Common myeloid progenitor, CD34-positive (primary cell): ENCODE data around the gene HOXA9.

Experiments used
- CTCF ChIA-PET: fragments of 350-600 bp; sonication (Branson Sonifier 250); formaldehyde crosslinking; loops from one replicate; lab custom pipeline; 2021; ENCODE audit warnings: antibody characterized with exemption; lab: Charles Lee
- POLR2A ChIA-PET: fragments of 350-600 bp; sonication (Branson Sonifier 250); formaldehyde crosslinking; loops from one replicate; lab custom pipeline; 2021; ENCODE audit warnings: antibody characterized with exemption; lab: Charles Lee
- DNase-seq, 3 donors: peaks; one replicate each; pipeline versions ENCODE4 v3.0.0 to v3.0.0-alpha.2; 2013
- H3K27ac ChIP-seq, 2 experiments: 1 replicate in 1 of 2; 2 replicates in 1 of 2; pipeline ENCODE4 v1.7.0; 2013; ENCODE audit warnings: inconsistent platforms in 2 of 2, low read length in 2 of 2, mild to moderate bottlenecking in 2 of 2, low read depth in 1 of 2, moderate library complexity in 1 of 2; ENCODE audit not compliant: severe bottlenecking in 2 of 2, insufficient read depth in 1 of 2, poor library complexity in 1 of 2
- H3K27me3 ChIP-seq, 5 experiments: replicated peaks in 2 of 5; 1 replicate in 3 of 5; 2 replicates in 2 of 5; pipeline versions ENCODE4 v1.6.1 to v1.7.0; 2013; ENCODE audit warnings: low read length in 4 of 5, mild to moderate bottlenecking in 2 of 5, moderate library complexity in 2 of 5, inconsistent platforms in 1 of 5; ENCODE audit not compliant: insufficient read depth in 5 of 5, control insufficient read depth in 4 of 5
- H3K36me3 ChIP-seq, 4 experiments: 1 replicate in 2 of 4; 2 replicates in 2 of 4; pipeline versions ENCODE4 v1.6.1 to v1.7.0; 2013; ENCODE audit warnings: low read length in 3 of 4, control low read depth in 1 of 4, mild to moderate bottlenecking in 1 of 4; ENCODE audit not compliant: control insufficient read depth in 4 of 4, insufficient read depth in 4 of 4
- H3K4me1 ChIP-seq, 4 experiments: 1 replicate in 3 of 4; 2 replicates in 1 of 4; pipeline versions ENCODE4 v1.6.1 to v1.7.1; 2013; ENCODE audit warnings: low read length in 3 of 4, mild to moderate bottlenecking in 3 of 4, control low read depth in 1 of 4, inconsistent platforms in 1 of 4, moderate library complexity in 1 of 4; ENCODE audit not compliant: control insufficient read depth in 4 of 4, insufficient read depth in 4 of 4; ENCODE audit errors: control extremely low read depth in 1 of 4
- H3K4me3 ChIP-seq, 7 experiments: 1 replicate in 4 of 7; 2 replicates in 3 of 7; pipeline versions ENCODE4 v1.5.1 to v1.7.0; 2013; ENCODE audit warnings: mild to moderate bottlenecking in 7 of 7, low read length in 6 of 7, moderate library complexity in 6 of 7, inconsistent platforms in 2 of 7, low read depth in 2 of 7, control low read depth in 1 of 7; ENCODE audit not compliant: insufficient read depth in 4 of 7, control insufficient read depth in 1 of 7; ENCODE audit errors: extremely low read depth in 1 of 7
- H3K9me3 ChIP-seq, 5 experiments: 1 replicate in 4 of 5; 2 replicates in 1 of 5; pipeline versions ENCODE4 v1.6.1 to v1.7.1; 2013; ENCODE audit warnings: low read length in 4 of 5, mild to moderate bottlenecking in 2 of 5, inconsistent platforms in 1 of 5, low read depth in 1 of 5, moderate library complexity in 1 of 5; ENCODE audit not compliant: control insufficient read depth in 4 of 5, insufficient read depth in 2 of 5; ENCODE audit errors: control extremely low read depth in 1 of 5
- WGBS: methylation state at CpG from one replicate; pipeline ENCODE4 v1.1.5; 2013; ENCODE audit not compliant: insufficient coverage; 5-methylcytosine and 5-hydroxymethylcytosine counted together

The HOXA9 gene

GRCh38 chr7:27163288-27164044, 1.9 kb downstream of the HOXA9 start:
- Histone ChIP-seq H3K36me3 (peaks cover 0 to 43% (median 12%) of the 10 kb centered on the region in 4 experiments), H3K27ac (peak overlapping the region; percentile 92 to 96), H3K27me3 (no peaks in the 10 kb centered on the region), H3K4me3 (peak overlapping the region; percentile 73 to 100 (median 87)), H3K4me1 (peaks cover 19 to 73% (median 69%) of the 10 kb centered on the region in 4 experiments), H3K9me3 (no peaks in the 10 kb centered on the region)
- DNase-seq: no peak
- WGBS: under 1% methylated on average over 18 of the region's 24 CpGs
- ChIA-PET POLR2A (interaction anchor here (2.8 to 3.2 kb wide), 2 partner anchors 9 to 12 kb away, joined by 15 to 17 read pairs; partner anchors contain the start of gene HOXA3), CTCF (interaction anchor here (0.7 to 4.6 kb wide), 15 partner anchors 10 to 1271 kb away, joined by 3 to 84 read pairs (median 6); partner anchors contain the start of genes HOXA10, HOXA11, HOXA3 and HOXA6)

DNA sequence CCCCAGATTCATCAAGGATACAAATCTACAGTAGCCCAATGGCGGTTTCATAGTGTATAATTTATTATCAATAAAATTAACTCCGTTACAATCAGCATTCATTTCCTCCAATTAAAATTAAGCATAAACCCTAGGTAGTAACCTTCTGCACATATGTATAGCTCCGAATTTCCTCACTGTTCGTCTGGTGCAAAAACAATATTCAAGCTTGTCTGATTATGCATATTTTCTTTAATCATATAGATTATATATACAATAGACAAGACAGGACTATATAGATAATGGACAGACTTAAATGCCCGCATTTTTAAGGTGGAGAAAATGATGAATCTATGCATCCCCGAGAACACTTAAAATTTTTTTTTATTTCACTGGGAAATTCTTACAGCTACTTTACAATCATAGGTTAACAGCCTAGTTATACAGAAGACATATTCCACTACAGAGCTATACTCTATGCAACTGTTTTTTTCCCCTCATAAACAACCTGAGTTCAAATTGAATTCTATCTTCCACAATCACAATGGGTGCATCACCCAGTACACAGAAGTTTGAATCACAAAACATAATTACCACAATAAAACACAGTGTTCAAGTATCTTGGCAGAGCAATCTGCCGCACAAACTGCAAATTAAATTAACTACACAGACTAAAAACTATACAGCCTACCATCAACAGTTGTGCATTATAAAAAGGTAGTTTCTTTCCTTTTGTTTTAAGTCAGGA, 2.6 kb downstream of the HOXA9 start:
- ChIA-PET POLR2A (interaction anchor here (1.0 to 3.2 kb wide), 3 partner anchors 10 to 14 kb away, joined by 5 to 17 read pairs (median 15); partner anchors contain the start of gene HOXA3), CTCF (interaction anchor here (0.7 to 4.6 kb wide), 18 partner anchors 9 to 1270 kb away, joined by 3 to 84 read pairs (median 6); partner anchors contain the start of genes HOXA10, HOXA11, HOXA3 and HOXA6)
- H3K9me3 ChIP-seq: no peaks in the 10 kb centered on the region
- peaks cover 18 to 74% (median 70%) of the 10 kb centered on the region in 4 experiments for H3K4me1 ChIP-seq
- peaks cover 0 to 36% (median 12%) of the 10 kb centered on the region in 4 experiments for H3K36me3 ChIP-seq
- peak overlapping the region; percentile 92 to 96 for H3K27ac ChIP-seq
- no peak for DNase-seq
- H3K4me3 ChIP-seq: peak overlapping the region in 6 of 7 experiments; percentile 75 to 100 (median 90)
- H3K27me3 ChIP-seq: no peaks in the 10 kb centered on the region
- no CpG with 5 or more reads among the region's 7 CpGs for WGBS

GRCh38 chr7:27161721-27162560, 3.4 kb downstream of the HOXA9 start:
- ChIA-PET CTCF (interaction anchor here (0.8 to 4.6 kb wide), 25 partner anchors 8 to 1300 kb away, joined by 3 to 84 read pairs (median 6); partner anchors contain the start of genes HOXA10, HOXA11, HOXA3 and HOXA6), POLR2A (interaction anchor here (1.0 to 3.2 kb wide), 6 partner anchors 11 to 962 kb away, joined by 3 to 17 read pairs (median 6); partner anchors contain the start of gene HOXA3)
- H3K9me3 ChIP-seq: no peaks in the 10 kb centered on the region
- peak overlapping the region; percentile 92 to 96 for H3K27ac ChIP-seq
- 3% methylated on average over 13 of the region's 30 CpGs for WGBS
- peaks cover 14 to 74% (median 70%) of the 10 kb centered on the region in 4 experiments for H3K4me1 ChIP-seq
- H3K36me3 ChIP-seq: peaks cover 0 to 35% (median 12%) of the 10 kb centered on the region in 4 experiments
- DNase-seq: peak in 2 of 3 donors; percentile 75 to 83
- no peaks in the 10 kb centered on the region for H3K27me3 ChIP-seq
- H3K4me3 ChIP-seq: peak overlapping the region; percentile 23 to 100 (median 87)

DNA sequence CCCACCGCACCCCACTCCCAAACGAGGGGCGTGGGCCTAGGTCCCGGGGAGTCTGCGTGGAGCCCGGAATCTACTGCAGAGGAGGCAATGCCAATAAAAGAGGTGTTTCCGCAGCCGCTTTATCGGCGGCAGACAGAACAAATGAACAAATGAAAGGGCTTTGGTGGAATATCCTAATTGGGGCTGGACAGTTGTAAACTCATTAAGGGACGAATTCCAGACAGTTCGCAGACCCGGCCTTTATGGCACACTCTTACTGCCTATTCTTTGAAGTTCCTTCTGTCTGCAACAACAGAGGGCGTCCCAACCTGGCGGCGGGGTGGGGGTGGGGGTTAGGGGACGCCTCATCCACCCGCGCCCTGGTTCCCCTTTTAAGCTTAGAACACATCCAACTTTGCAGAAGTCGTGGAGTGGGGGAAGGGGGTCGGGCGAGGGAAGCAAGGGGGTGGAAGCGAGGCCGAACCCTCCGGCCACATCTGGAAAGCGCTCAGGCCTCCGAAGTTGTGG, 4.1 kb downstream of the HOXA9 start:
- ChIA-PET POLR2A (interaction anchor here (0.9 to 3.2 kb wide), 8 partner anchors 9 to 961 kb away, joined by 3 to 17 read pairs (median 4); partner anchors contain the start of gene HOXA3), CTCF (interaction anchor here (0.6 to 4.6 kb wide), 29 partner anchors 8 to 1299 kb away, joined by 3 to 84 read pairs (median 5); partner anchors contain the start of genes HOXA10, HOXA3 and HOXA6)
- Histone ChIP-seq H3K4me1 (peaks cover 14 to 70% (median 66%) of the 10 kb centered on the region in 4 experiments), H3K27ac (peak overlapping the region; percentile 66 to 96), H3K9me3 (no peaks in the 10 kb centered on the region), H3K27me3 (no peaks in the 10 kb centered on the region), H3K4me3 (peak overlapping the region; percentile 41 to 100 (median 88)), H3K36me3 (peaks cover 0 to 35% (median 12%) of the 10 kb centered on the region in 4 experiments)
- WGBS: 0% methylated on average over 12 of the region's 27 CpGs
- peak; percentile 87 to 94 (median 94) for DNase-seq

DNA sequence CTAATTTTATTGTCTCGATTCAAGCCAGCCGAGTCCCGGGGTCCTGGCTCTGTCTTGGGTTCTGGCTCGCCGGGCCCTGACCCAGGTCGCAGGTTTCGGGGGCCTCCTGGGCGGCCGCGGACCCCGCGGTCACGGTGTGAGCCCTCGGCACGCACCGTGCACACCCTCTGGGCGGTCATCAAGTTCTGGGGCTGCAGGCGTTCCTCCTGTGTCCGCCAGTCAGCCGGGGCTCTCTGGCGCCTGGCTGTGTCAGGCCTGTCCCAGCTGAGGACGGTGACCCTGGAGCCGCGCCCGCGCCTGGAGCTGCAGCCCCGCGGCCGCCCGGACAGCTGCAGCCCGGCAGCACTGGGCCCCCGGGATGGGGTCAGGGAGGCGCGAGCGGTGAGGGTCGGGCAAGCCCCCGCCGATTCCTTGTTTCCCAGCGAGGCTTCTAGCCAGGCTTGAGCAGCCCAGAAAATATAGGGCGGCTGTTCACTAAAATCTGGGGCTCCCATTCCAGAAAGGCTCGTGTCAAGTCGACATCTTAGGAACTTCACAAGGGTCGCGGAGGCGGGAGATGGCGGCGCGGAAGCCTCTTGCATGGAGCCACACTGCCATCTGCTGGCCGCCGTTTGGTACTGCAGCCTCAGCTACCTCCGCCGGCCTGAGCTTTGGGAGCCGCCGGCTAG, 4.7 kb downstream of the HOXA9 start:
- Histone ChIP-seq H3K27ac (peak overlapping the region; percentile 86 to 96), H3K4me1 (peaks cover 14 to 68% (median 64%) of the 10 kb centered on the region in 4 experiments), H3K9me3 (no peaks in the 10 kb centered on the region), H3K27me3 (no peaks in the 10 kb centered on the region), H3K4me3 (peak overlapping the region; percentile 56 to 100 (median 88)), H3K36me3 (peaks cover 0 to 35% (median 12%) of the 10 kb centered on the region in 4 experiments)
- peak; percentile 92 to 96 (median 95) for DNase-seq
- CTCF ChIA-PET: interaction anchor here (0.6 to 4.6 kb wide), 28 partner anchors 7 to 1298 kb away, joined by 3 to 84 read pairs (median 5); partner anchors contain the start of genes HOXA10, HOXA3 and HOXA6
- under 1% methylated on average over 52 of the region's 54 CpGs for WGBS
- POLR2A ChIA-PET: interaction anchor here (0.9 to 3.2 kb wide), 8 partner anchors 9 to 961 kb away, joined by 3 to 17 read pairs (median 4); partner anchors contain the start of gene HOXA3
